Mucosa of rectum (tissue), 2 donors: ENCODE results near the gene IL24.
"Not testable (repeated sequence)": the region's sequence is repeated elsewhere in the genome, so short reads cannot be mapped to it uniquely, and the experiment has no call there.

ENCODE experiments used
- H3K27ac ChIP-seq, 2 donors: one replicate each; pipeline ENCODE4 v1.7.0; 2013; ENCODE audit warnings: inconsistent platforms in 2 of 2, low read depth in 2 of 2, low read length in 2 of 2
- H3K27me3 ChIP-seq, 2 donors: one replicate each; pipeline ENCODE4 v1.7.0; 2013; ENCODE audit warnings: low read length in 2 of 2; ENCODE audit not compliant: control insufficient read depth in 2 of 2, insufficient read depth in 2 of 2
- H3K36me3 ChIP-seq, 2 donors: one replicate each; pipeline ENCODE4 v1.7.0; 2013; ENCODE audit warnings: low read length in 2 of 2; ENCODE audit not compliant: control insufficient read depth in 2 of 2, insufficient read depth in 2 of 2
- H3K4me1 ChIP-seq, 2 donors: one replicate each; pipeline ENCODE4 v1.7.0; 2013; ENCODE audit warnings: low read length in 2 of 2, mild to moderate bottlenecking in 1 of 2; ENCODE audit not compliant: control insufficient read depth in 2 of 2, insufficient read depth in 2 of 2
- H3K4me3 ChIP-seq, 2 donors: one replicate each; pipeline ENCODE4 v1.7.0; 2013; ENCODE audit warnings: low read length in 2 of 2
- H3K9ac ChIP-seq, 2 donors: one replicate each; pipeline ENCODE4 v1.7.0; 2013; ENCODE audit warnings: low read length in 2 of 2, low read depth in 1 of 2, mild to moderate bottlenecking in 1 of 2
- H3K9me3 ChIP-seq, 2 donors: one replicate each; pipeline ENCODE4 v1.7.0; 2013; ENCODE audit warnings: low read length in 2 of 2; ENCODE audit not compliant: control insufficient read depth in 2 of 2
- donor health status: healthy.
- donor health status: Normal muscosa, but diverticular disease.

The IL24 gene

GRCh38 chr1:206923961-206924557 is 26.8 kb downstream of the IL24 start:
- not testable (repeated sequence) for H3K27me3 ChIP-seq, H3K36me3 ChIP-seq, H3K4me3 ChIP-seq, H3K9me3 ChIP-seq
- H3K9ac ChIP-seq = peak overlapping the region; percentile 4 to 8
- H3K27ac ChIP-seq = peak overlapping the region; percentile 21 to 87
- H3K4me1 ChIP-seq = peaks cover 37 to 46% of the 10 kb centered on the region in 2 donors

GRCh38 chr1:206924592-206925105 is 27.4 kb downstream of the IL24 start:
- peaks cover 39 to 46% of the 10 kb centered on the region in 2 donors for H3K4me1 ChIP-seq
- H3K27me3 ChIP-seq = no peaks in the 10 kb centered on the region
- no peak overlapping the region for H3K4me3 ChIP-seq
- peaks cover under 1 to 2% of the 10 kb centered on the region in 2 donors for H3K36me3 ChIP-seq
- peak overlapping the region; percentile 67 to 87 for H3K27ac ChIP-seq
- H3K9ac ChIP-seq = no peak overlapping the region
- no peaks in the 10 kb centered on the region for H3K9me3 ChIP-seq

GRCh38 chr1:206925106-206925736 is 28.0 kb downstream of the IL24 start:
- no peaks in the 10 kb centered on the region for H3K9me3 ChIP-seq
- peaks cover 41 to 48% of the 10 kb centered on the region in 2 donors for H3K4me1 ChIP-seq
- no peak overlapping the region for H3K4me3 ChIP-seq
- peak overlapping the region in 1 of 2 donors; percentile 44 for H3K9ac ChIP-seq
- H3K36me3 ChIP-seq = peaks cover 6 to 7% of the 10 kb centered on the region in 2 donors
- no peaks in the 10 kb centered on the region for H3K27me3 ChIP-seq
- H3K27ac ChIP-seq = peak overlapping the region; percentile 67 to 87

GRCh38 chr1:206926286-206926685 is 29.0 kb downstream of the IL24 start:
- Histone ChIP-seq H3K36me3 (peaks cover 15 to 18% of the 10 kb centered on the region in 2 donors), H3K4me3 (no peak overlapping the region), H3K4me1 (peaks cover 46 to 56% of the 10 kb centered on the region in 2 donors), H3K9me3 (no peaks in the 10 kb centered on the region), H3K9ac (peak overlapping the region; percentile 11 to 24), H3K27ac (peak overlapping the region; percentile 85 to 86), H3K27me3 (no peaks in the 10 kb centered on the region)

GRCh38 chr1:206929524-206929923 is 32.3 kb downstream of the IL24 start:
- Histone ChIP-seq H3K9me3 (no peaks in the 10 kb centered on the region), H3K4me1 (peaks cover 45% of the 10 kb centered on the region in 2 donors), H3K27me3 (no peaks in the 10 kb centered on the region), H3K36me3 (peaks cover 42 to 45% of the 10 kb centered on the region in 2 donors), H3K9ac (peak overlapping the region in 1 of 2 donors; percentile 14), H3K27ac (peak overlapping the region; percentile 36 to 75), H3K4me3 (no peak overlapping the region)

- H3K36me3 ChIP-seq = peaks cover 49 to 52% of the 10 kb centered on the region in 2 donors
- H3K4me1 ChIP-seq = peaks cover 37 to 39% of the 10 kb centered on the region in 2 donors
- H3K9ac ChIP-seq = peak overlapping the region in 1 of 2 donors; percentile 14
- H3K9me3 ChIP-seq = no peaks in the 10 kb centered on the region
- no peaks in the 10 kb centered on the region for H3K27me3 ChIP-seq
- H3K27ac ChIP-seq = peak overlapping the region in 1 of 2 donors; percentile 75
- H3K4me3 ChIP-seq = peak overlapping the region in 1 of 2 donors; percentile 22
These were observed 33.1 kb downstream of the IL24 start for GRCh38 chr1:206930210-206930798.

- H3K9me3 ChIP-seq = no peaks in the 10 kb centered on the region
- H3K4me1 ChIP-seq = peaks cover 34 to 36% of the 10 kb centered on the region in 2 donors
- no peak overlapping the region for H3K4me3 ChIP-seq
- H3K27ac ChIP-seq = peak overlapping the region; percentile 6 to 75
- peak overlapping the region in 1 of 2 donors; percentile 9 for H3K9ac ChIP-seq
- peaks cover 62 to 66% of the 10 kb centered on the region in 2 donors for H3K36me3 ChIP-seq
- no peaks in the 10 kb centered on the region for H3K27me3 ChIP-seq
These were observed 34.5 kb downstream of the IL24 start for GRCh38 chr1:206931709-206932108.

- Histone ChIP-seq H3K27ac (peak overlapping the region; percentile 29 to 75), H3K27me3 (no peaks in the 10 kb centered on the region), H3K4me1 (peaks cover 33 to 39% of the 10 kb centered on the region in 2 donors), H3K4me3 (no peak overlapping the region), H3K9me3 (no peaks in the 10 kb centered on the region), H3K36me3 (peaks cover 67 to 71% of the 10 kb centered on the region in 2 donors), H3K9ac (no peak overlapping the region)
These were observed 34.9 kb downstream of the IL24 start for GRCh38 chr1:206932177-206932576.

- H3K27ac ChIP-seq = peak overlapping the region in 1 of 2 donors; percentile 38
- no peaks in the 10 kb centered on the region for H3K9me3 ChIP-seq
- H3K36me3 ChIP-seq = peaks cover 76 to 82% of the 10 kb centered on the region in 2 donors
- H3K4me3 ChIP-seq = no peak overlapping the region
- H3K9ac ChIP-seq = no peak overlapping the region
- no peaks in the 10 kb centered on the region for H3K27me3 ChIP-seq
- H3K4me1 ChIP-seq = peaks cover 26 to 39% of the 10 kb centered on the region in 2 donors
These were observed 36.2 kb downstream of the IL24 start for GRCh38 chr1:206933333-206933945.
